H9 (cell line): ENCODE measurements around the gene KRT2. TPM values are rescaled to one million over a fixed set of nuclear protein-coding genes. Genes with fewer than 3 reads are reported as not detected.

ENCODE experiments used
- DNase-seq: peaks from one replicate; pipeline ENCODE4 v3.0.0-alpha.2; 2017
- H2AFZ ChIP-seq: one replicate; pipeline ENCODE4 v1.6.1; 2013; ENCODE audit warnings: mild to moderate bottlenecking, low read length, control low read depth, moderate library complexity
- H2AK5ac ChIP-seq: 2 replicates; pipeline ENCODE4 v1.6.1; 2013; ENCODE audit warnings: low read length, control low read depth, mixed read lengths; ENCODE audit not compliant: insufficient read length
- H2BK120ac ChIP-seq: one replicate; pipeline ENCODE4 v1.6.1; 2013; ENCODE audit warnings: low read depth, mild to moderate bottlenecking, low read length, control low read depth, inconsistent platforms; ENCODE audit not compliant: poor library complexity, severe bottlenecking
- H2BK12ac ChIP-seq: 2 replicates; pipeline ENCODE4 v1.6.1; 2013; ENCODE audit warnings: low read length, control low read depth, mixed read lengths, low read depth; ENCODE audit not compliant: insufficient read length
- H2BK15ac ChIP-seq: 2 replicates; pipeline ENCODE4 v1.6.1; 2013; ENCODE audit warnings: low read depth, low read length, control low read depth
- H2BK20ac ChIP-seq: one replicate; pipeline ENCODE4 v1.6.1; 2013; ENCODE audit warnings: low read depth, mild to moderate bottlenecking, low read length, control low read depth, inconsistent platforms; ENCODE audit not compliant: poor library complexity, severe bottlenecking
- H2BK5ac ChIP-seq: 2 replicates; pipeline ENCODE4 v1.6.1; 2013; ENCODE audit warnings: low read length, control low read depth, mixed read lengths; ENCODE audit not compliant: insufficient read length
- H3K14ac ChIP-seq: 2 replicates; pipeline ENCODE4 v1.6.1; 2013; ENCODE audit warnings: low read length, control low read depth; ENCODE audit not compliant: insufficient read depth
- H3K18ac ChIP-seq: 2 replicates; pipeline ENCODE4 v1.6.1; 2013; ENCODE audit warnings: low read depth, mild to moderate bottlenecking, mixed read lengths, low read length, control low read depth; ENCODE audit not compliant: insufficient read length
- H3K23ac ChIP-seq: 2 replicates; pipeline ENCODE4 v1.6.1; 2013; ENCODE audit warnings: low read length, control low read depth, mixed read lengths, low read depth; ENCODE audit not compliant: insufficient read length
- H3K23me2 ChIP-seq: 2 replicates; pipeline ENCODE4 v1.6.1; 2013; ENCODE audit warnings: low read depth, mild to moderate bottlenecking, mixed read lengths, low read length, control low read depth; ENCODE audit not compliant: insufficient read length, poor library complexity, severe bottlenecking
- H3K27ac ChIP-seq: 2 replicates; pipeline ENCODE4 v1.5.1; 2013; ENCODE audit warnings: low read length, control low read depth, mixed read lengths, low read depth; ENCODE audit not compliant: insufficient read length
- H3K27me3 ChIP-seq: 2 replicates; pipeline ENCODE4 v1.6.1; 2013; ENCODE audit warnings: low read length, control low read depth, inconsistent platforms; ENCODE audit not compliant: insufficient read depth
- H3K4ac ChIP-seq: 2 replicates; pipeline ENCODE4 v1.6.1; 2013; ENCODE audit warnings: low read depth, mild to moderate bottlenecking, control low read depth, inconsistent platforms, low read length, moderate library complexity
- H3K4me1 ChIP-seq: 2 replicates; pipeline ENCODE4 v1.6.1; 2013; ENCODE audit warnings: low read length, control low read depth, inconsistent platforms; ENCODE audit not compliant: insufficient read depth
- H3K4me2 ChIP-seq: 2 replicates; pipeline ENCODE4 v1.6.1; 2013; ENCODE audit warnings: low read length, control low read depth, mixed read lengths; ENCODE audit not compliant: insufficient read length, insufficient read depth
- H3K56ac ChIP-seq: 2 replicates; pipeline ENCODE4 v1.6.1; 2013; ENCODE audit warnings: low read depth, mild to moderate bottlenecking, mixed read lengths, low read length, control low read depth; ENCODE audit not compliant: insufficient read length
- H3K79me1 ChIP-seq: 2 replicates; pipeline ENCODE4 v1.6.1; 2013; ENCODE audit warnings: low read depth, mild to moderate bottlenecking, moderate library complexity, low read length, control low read depth, inconsistent platforms; ENCODE audit not compliant: insufficient read depth, poor library complexity, severe bottlenecking
- H3K79me2 ChIP-seq: 2 replicates; pipeline ENCODE4 v1.6.1; 2013; ENCODE audit warnings: low read length, control low read depth, inconsistent platforms; ENCODE audit not compliant: insufficient read depth
- H3K9ac ChIP-seq: 2 replicates; pipeline ENCODE4 v1.6.1; 2013; ENCODE audit warnings: low read length, control low read depth, mixed read lengths; ENCODE audit not compliant: insufficient read length; ENCODE audit errors: extremely low read depth
- H3K9me3 ChIP-seq: one replicate; pipeline ENCODE4 v1.6.1; 2013; ENCODE audit warnings: low read depth, low read length, inconsistent platforms; ENCODE audit not compliant: control insufficient read depth
- H3T11ph ChIP-seq: one replicate; pipeline ENCODE4 v1.6.1; 2013; ENCODE audit warnings: mild to moderate bottlenecking, low read length, control low read depth, inconsistent platforms
- H4K20me1 ChIP-seq: one replicate; pipeline ENCODE4 v1.6.1; 2013; ENCODE audit not compliant: control insufficient read depth, insufficient read length, insufficient read depth
- H4K5ac ChIP-seq: 2 replicates; pipeline ENCODE4 v1.6.1; 2013; ENCODE audit warnings: low read depth, mild to moderate bottlenecking, mixed read lengths, low read length, control low read depth; ENCODE audit not compliant: insufficient read length
- H4K8ac ChIP-seq: replicated peaks from 2 replicates; pipeline ENCODE4 v1.6.1; 2013; ENCODE audit warnings: low read length, control low read depth, mixed read lengths, low read depth; ENCODE audit not compliant: insufficient read length
- H4K91ac ChIP-seq: 2 replicates; pipeline ENCODE4 v1.6.1; 2013; ENCODE audit warnings: low read depth, mild to moderate bottlenecking, moderate library complexity, mixed read lengths, low read length, control low read depth; ENCODE audit not compliant: insufficient read length
- H3K27ac Mint-ChIP-seq, 3 experiments: 2 replicates in 2 of 3; 3 replicates in 1 of 3; pipeline ENCODE4 v1.8.0; 2020 to 2021; ENCODE audit warnings: mixed read lengths in 3 of 3, mild to moderate bottlenecking in 1 of 3, moderate library complexity in 1 of 3
- H3K27me3 Mint-ChIP-seq: 2 replicates; pipeline ENCODE4 v1.8.0; 2021; ENCODE audit warnings: low read depth, mild to moderate bottlenecking, moderate library complexity, mixed read lengths
- H3K36me3 Mint-ChIP-seq, 3 experiments: 2 replicates in 2 of 3; 3 replicates in 1 of 3; pipeline ENCODE4 v1.8.0; 2020 to 2021; ENCODE audit warnings: low read depth in 3 of 3, mixed read lengths in 3 of 3; ENCODE audit not compliant: insufficient read depth in 1 of 3
- H3K4me1 Mint-ChIP-seq, 2 experiments: 2 replicates each; pipeline ENCODE4 v1.8.0; 2020; ENCODE audit warnings: mixed read lengths in 2 of 2
- H3K4me3 Mint-ChIP-seq, 2 experiments: 2 replicates in 1 of 2; 3 replicates in 1 of 2; pipeline ENCODE4 v1.8.0; 2020 to 2021; ENCODE audit warnings: mild to moderate bottlenecking in 2 of 2, mixed read lengths in 2 of 2, moderate library complexity in 1 of 2
- H3K9me3 Mint-ChIP-seq, 2 experiments: 2 replicates in 1 of 2; 3 replicates in 1 of 2; pipeline ENCODE4 v1.8.0; 2020; ENCODE audit warnings: mild to moderate bottlenecking in 2 of 2, mixed read lengths in 2 of 2, moderate library complexity in 1 of 2
- WGBS: extraction: QIAGEN DNeasy Blood & Tissue Kit; methylation state at CpG from one replicate; pipeline ENCODE4 v1.1.7; 2013; ENCODE audit warnings: missing lambda C conversion rate, low lambda C conversion rate, mixed read lengths; ENCODE audit not compliant: insufficient read length; ENCODE audit errors: extremely low coverage; 5-methylcytosine and 5-hydroxymethylcytosine counted together
- total RNA-seq: library from RNA; stranded (reverse); gene quantifications from 2 replicates; pipeline ENCODE4 v1.2.1, GENCODE V29; 2021
- TF ChIP-seq, protein P1 (sequence below): fragments of 200-600 bp; sonication (generic); conservative IDR thresholded peaks from 3 replicates; pipeline ENCODE4 v1.8.0; 2021; ENCODE audit warnings: antibody characterized with exemption, mild to moderate bottlenecking

KRT2 gene
- total RNA-seq, 1 experiment from 2014 or later, result not detected

DNA sequence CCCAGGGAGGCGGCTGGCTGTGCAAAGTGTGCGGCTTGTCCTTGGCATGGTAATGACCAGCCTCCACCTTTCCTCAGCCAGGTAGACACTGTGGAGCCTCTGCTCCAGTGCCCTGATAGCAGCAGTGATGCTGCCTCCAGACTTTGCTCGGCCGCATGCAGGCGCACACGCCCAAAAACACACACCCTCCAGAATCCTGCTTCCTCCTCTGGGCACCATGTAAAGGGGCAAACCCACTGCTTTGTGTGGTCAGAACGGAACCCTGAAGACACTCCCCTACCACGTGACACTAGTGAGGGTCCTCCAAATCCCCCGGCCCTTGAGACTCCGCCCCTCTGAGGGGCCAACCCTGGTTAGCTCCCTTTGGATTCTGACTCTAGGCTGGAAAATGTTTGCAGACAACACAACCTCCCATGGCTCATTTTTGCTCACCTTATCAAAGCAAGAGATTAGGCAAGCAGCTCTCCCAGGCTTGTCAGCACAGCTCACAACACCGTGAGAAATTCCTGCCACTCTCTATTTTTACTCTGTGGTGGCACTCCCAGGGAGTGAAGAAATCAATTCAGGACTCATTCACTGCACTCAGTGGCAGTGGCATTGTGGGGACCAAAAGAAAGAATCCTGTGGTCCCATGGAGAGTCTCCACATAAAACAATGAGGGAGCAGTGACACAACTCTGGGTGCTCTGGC is 46.8 kb upstream of the KRT2 start:
- Histone ChIP-seq H4K5ac (no peak overlapping the region), H3K14ac (no peak overlapping the region), H3K56ac (no peak overlapping the region), H4K20me1 (no peaks in the 10 kb centered on the region), H3T11ph (no peak overlapping the region), H2BK120ac (no peak overlapping the region), H2BK12ac (no peak overlapping the region), H4K91ac (no peak overlapping the region), H3K23me2 (no peaks in the 10 kb centered on the region), H2AK5ac (no peak overlapping the region), H3K27ac (no peak overlapping the region), H2BK20ac (no peak overlapping the region), H2BK5ac (no peak overlapping the region), H3K4me1 (no peaks in the 10 kb centered on the region), H3K4ac (no peak overlapping the region), H3K79me1 (no peaks in the 10 kb centered on the region), H2BK15ac (no peak overlapping the region), H3K27me3 (no peaks in the 10 kb centered on the region), H3K23ac (no peak overlapping the region), H3K18ac (no peak overlapping the region), H4K8ac (no peak overlapping the region), H3K9ac (no peak overlapping the region), H2AFZ (no peak overlapping the region), H3K9me3 (no peaks in the 10 kb centered on the region), H3K79me2 (no peaks in the 10 kb centered on the region), H3K4me2 (no peak overlapping the region)
- Mint-ChIP-seq H3K27me3 (peaks cover 23% of the 10 kb centered on the region), H3K27ac (no peak overlapping the region), H3K4me3 (no peak overlapping the region), H3K4me1 (peaks cover 8 to 14% of the 10 kb centered on the region in 2 experiments), H3K9me3 (no peaks in the 10 kb centered on the region), H3K36me3 (no peaks in the 10 kb centered on the region)
- no CpG with 5 or more reads among the region's 11 CpGs for WGBS
- no peak for DNase-seq
- TF ChIP-seq, protein P1, sequence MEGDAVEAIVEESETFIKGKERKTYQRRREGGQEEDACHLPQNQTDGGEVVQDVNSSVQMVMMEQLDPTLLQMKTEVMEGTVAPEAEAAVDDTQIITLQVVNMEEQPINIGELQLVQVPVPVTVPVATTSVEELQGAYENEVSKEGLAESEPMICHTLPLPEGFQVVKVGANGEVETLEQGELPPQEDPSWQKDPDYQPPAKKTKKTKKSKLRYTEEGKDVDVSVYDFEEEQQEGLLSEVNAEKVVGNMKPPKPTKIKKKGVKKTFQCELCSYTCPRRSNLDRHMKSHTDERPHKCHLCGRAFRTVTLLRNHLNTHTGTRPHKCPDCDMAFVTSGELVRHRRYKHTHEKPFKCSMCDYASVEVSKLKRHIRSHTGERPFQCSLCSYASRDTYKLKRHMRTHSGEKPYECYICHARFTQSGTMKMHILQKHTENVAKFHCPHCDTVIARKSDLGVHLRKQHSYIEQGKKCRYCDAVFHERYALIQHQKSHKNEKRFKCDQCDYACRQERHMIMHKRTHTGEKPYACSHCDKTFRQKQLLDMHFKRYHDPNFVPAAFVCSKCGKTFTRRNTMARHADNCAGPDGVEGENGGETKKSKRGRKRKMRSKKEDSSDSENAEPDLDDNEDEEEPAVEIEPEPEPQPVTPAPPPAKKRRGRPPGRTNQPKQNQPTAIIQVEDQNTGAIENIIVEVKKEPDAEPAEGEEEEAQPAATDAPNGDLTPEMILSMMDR, result no peak
